ENCODE results near the gene DOCK11.
"Not testable (repeated sequence)": the region's sequence is repeated elsewhere in the genome, so short reads cannot be mapped to it uniquely, and the experiment has no call there.

DNA sequence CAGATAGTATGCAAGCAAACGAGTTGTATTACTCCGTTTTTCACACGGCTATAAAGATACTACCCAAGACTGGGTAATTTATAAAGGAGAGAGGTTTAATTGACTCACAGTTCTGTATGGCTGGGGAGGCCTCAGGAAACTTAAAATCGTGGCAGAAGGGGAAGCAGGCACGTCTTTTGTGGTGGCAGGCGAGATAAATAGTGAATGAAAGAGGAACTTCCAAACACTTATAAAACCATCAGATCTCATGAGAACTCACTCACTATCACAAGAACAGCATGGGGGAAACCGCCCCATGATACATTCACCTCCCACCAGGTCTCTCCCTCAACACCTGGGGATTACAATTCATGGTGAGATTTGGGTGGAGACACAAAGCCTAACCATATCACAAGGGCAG is 90.6 kb downstream of the DOCK11 start:
- TF ChIP-seq, protein P1, sequence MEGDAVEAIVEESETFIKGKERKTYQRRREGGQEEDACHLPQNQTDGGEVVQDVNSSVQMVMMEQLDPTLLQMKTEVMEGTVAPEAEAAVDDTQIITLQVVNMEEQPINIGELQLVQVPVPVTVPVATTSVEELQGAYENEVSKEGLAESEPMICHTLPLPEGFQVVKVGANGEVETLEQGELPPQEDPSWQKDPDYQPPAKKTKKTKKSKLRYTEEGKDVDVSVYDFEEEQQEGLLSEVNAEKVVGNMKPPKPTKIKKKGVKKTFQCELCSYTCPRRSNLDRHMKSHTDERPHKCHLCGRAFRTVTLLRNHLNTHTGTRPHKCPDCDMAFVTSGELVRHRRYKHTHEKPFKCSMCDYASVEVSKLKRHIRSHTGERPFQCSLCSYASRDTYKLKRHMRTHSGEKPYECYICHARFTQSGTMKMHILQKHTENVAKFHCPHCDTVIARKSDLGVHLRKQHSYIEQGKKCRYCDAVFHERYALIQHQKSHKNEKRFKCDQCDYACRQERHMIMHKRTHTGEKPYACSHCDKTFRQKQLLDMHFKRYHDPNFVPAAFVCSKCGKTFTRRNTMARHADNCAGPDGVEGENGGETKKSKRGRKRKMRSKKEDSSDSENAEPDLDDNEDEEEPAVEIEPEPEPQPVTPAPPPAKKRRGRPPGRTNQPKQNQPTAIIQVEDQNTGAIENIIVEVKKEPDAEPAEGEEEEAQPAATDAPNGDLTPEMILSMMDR (conservative IDR thresholded peaks at IDR 0.05; ENCODE audit: low read length) = not testable (repeated sequence)
- TF ChIP-seq EZH2phosphoT487 (IDR thresholded peaks at IDR 0.05; ENCODE audit: borderline replicate concordance, low read depth, low read length) = not testable (repeated sequence)
